ENCODE data around the gene PTPRD.

PTPRD gene

GRCh38 chr9:8637626-8638025 lies 1975.2 kb downstream of the PTPRD start:
- Histone ChIP-seq H4K20me1 (ENCODE audit: control insufficient read depth, insufficient read depth, low read depth, low read length) (no peaks in the 10 kb centered on the region), H3K36me3 (ENCODE audit: control insufficient read depth, low read length) (no peaks in the 10 kb centered on the region), H3K79me2 (ENCODE audit: control insufficient read depth, low read length) (no peaks in the 10 kb centered on the region), H3K9me2 (replicated peaks; ENCODE audit: control insufficient read depth, low read length) (no peaks in the 10 kb centered on the region), H3K27ac (ENCODE audit: low read depth, low read length) (no peak overlapping the region), H3K4me1 (ENCODE audit: control insufficient read depth, low read length) (no peaks in the 10 kb centered on the region), H3K27me3 (ENCODE audit: control insufficient read depth, low read length) (no peaks in the 10 kb centered on the region), H3K4me3 (ENCODE audit: low read length) (no peak overlapping the region), H3F3A (ENCODE audit: control insufficient read depth, insufficient read depth) (no peaks in the 10 kb centered on the region), H3K9me3 (ENCODE audit: control insufficient read depth, insufficient read depth, low read length) (no peaks in the 10 kb centered on the region), H3K4me2 (ENCODE audit: low read length) (no peak overlapping the region)
- TF ChIP-seq CTCF (IDR thresholded peaks at IDR 0.05; ENCODE audit: low read depth, low read length, poor library complexity, severe bottlenecking) = no peak
- TF ChIP-seq EZH2phosphoT487 (IDR thresholded peaks at IDR 0.05; ENCODE audit: borderline replicate concordance, low read length) = no peak

- Histone ChIP-seq H3K4me1 (ENCODE audit: control insufficient read depth, low read length) (no peaks in the 10 kb centered on the region), H3F3A (ENCODE audit: control insufficient read depth, insufficient read depth) (no peaks in the 10 kb centered on the region), H3K9me3 (ENCODE audit: control insufficient read depth, insufficient read depth, low read length) (no peaks in the 10 kb centered on the region)
Observed at GRCh38 chr9:8633784-8634183, 1979.0 kb downstream of the PTPRD start.

GRCh38 chr9:8632493-8632892 lies 1980.3 kb downstream of the PTPRD start:
- TF ChIP-seq EZH2phosphoT487 (IDR thresholded peaks at IDR 0.05; ENCODE audit: borderline replicate concordance, low read length) = no peak
- no peak for TF ChIP-seq CTCF (IDR thresholded peaks at IDR 0.05; ENCODE audit: low read depth, low read length, poor library complexity, severe bottlenecking)
- H3K9me3 ChIP-seq (ENCODE audit: control insufficient read depth, insufficient read depth, low read length) = no peaks in the 10 kb centered on the region
- H3K27ac ChIP-seq (ENCODE audit: low read depth, low read length) = no peak overlapping the region
- H3K9me2 ChIP-seq (replicated peaks; ENCODE audit: control insufficient read depth, low read length) = no peaks in the 10 kb centered on the region
- no peaks in the 10 kb centered on the region for H3K27me3 ChIP-seq (ENCODE audit: control insufficient read depth, low read length)
- no peaks in the 10 kb centered on the region for H4K20me1 ChIP-seq (ENCODE audit: control insufficient read depth, insufficient read depth, low read depth, low read length)
- no peaks in the 10 kb centered on the region for H3F3A ChIP-seq (ENCODE audit: control insufficient read depth, insufficient read depth)
- no peaks in the 10 kb centered on the region for H3K79me2 ChIP-seq (ENCODE audit: control insufficient read depth, low read length)
- no peak overlapping the region for H3K4me2 ChIP-seq (ENCODE audit: low read length)
- H3K4me3 ChIP-seq (ENCODE audit: low read length) = no peak overlapping the region
- H3K36me3 ChIP-seq (ENCODE audit: control insufficient read depth, low read length) = no peaks in the 10 kb centered on the region
- no peaks in the 10 kb centered on the region for H3K4me1 ChIP-seq (ENCODE audit: control insufficient read depth, low read length)

More at GRCh38 chr9:8633784-8634183, 1979.0 kb downstream of the PTPRD start:
- H4K20me1 ChIP-seq (ENCODE audit: control insufficient read depth, insufficient read depth, low read depth, low read length) = no peaks in the 10 kb centered on the region
- TF ChIP-seq CTCF (IDR thresholded peaks at IDR 0.05; ENCODE audit: low read depth, low read length, poor library complexity, severe bottlenecking) (no peak), EZH2phosphoT487 (IDR thresholded peaks at IDR 0.05; ENCODE audit: borderline replicate concordance, low read length) (no peak)
- H3K27me3 ChIP-seq (ENCODE audit: control insufficient read depth, low read length) = no peaks in the 10 kb centered on the region
- H3K9me2 ChIP-seq (replicated peaks; ENCODE audit: control insufficient read depth, low read length) = no peaks in the 10 kb centered on the region
- no peaks in the 10 kb centered on the region for H3K36me3 ChIP-seq (ENCODE audit: control insufficient read depth, low read length)
- no peak overlapping the region for H3K4me3 ChIP-seq (ENCODE audit: low read length)
- H3K4me2 ChIP-seq (ENCODE audit: low read length) = no peak overlapping the region
- no peaks in the 10 kb centered on the region for H3K79me2 ChIP-seq (ENCODE audit: control insufficient read depth, low read length)
- H3K27ac ChIP-seq (ENCODE audit: low read depth, low read length) = no peak overlapping the region

GRCh38 chr9:8628791-8629190 lies 1984.0 kb downstream of the PTPRD start:
- no peak overlapping the region for H3K27ac ChIP-seq (ENCODE audit: low read depth, low read length)
- H3K4me2 ChIP-seq (ENCODE audit: low read length) = no peak overlapping the region
- H3F3A ChIP-seq (ENCODE audit: control insufficient read depth, insufficient read depth) = no peaks in the 10 kb centered on the region
- no peaks in the 10 kb centered on the region for H3K4me1 ChIP-seq (ENCODE audit: control insufficient read depth, low read length)
- no peaks in the 10 kb centered on the region for H3K79me2 ChIP-seq (ENCODE audit: control insufficient read depth, low read length)
- H3K9me3 ChIP-seq (ENCODE audit: control insufficient read depth, insufficient read depth, low read length) = no peaks in the 10 kb centered on the region
- H4K20me1 ChIP-seq (ENCODE audit: control insufficient read depth, insufficient read depth, low read depth, low read length) = no peaks in the 10 kb centered on the region
- H3K36me3 ChIP-seq (ENCODE audit: control insufficient read depth, low read length) = no peaks in the 10 kb centered on the region
- no peaks in the 10 kb centered on the region for H3K9me2 ChIP-seq (replicated peaks; ENCODE audit: control insufficient read depth, low read length)
- TF ChIP-seq CTCF (IDR thresholded peaks at IDR 0.05; ENCODE audit: low read depth, low read length, poor library complexity, severe bottlenecking) (no peak), EZH2phosphoT487 (IDR thresholded peaks at IDR 0.05; ENCODE audit: borderline replicate concordance, low read length) (no peak)
- no peak overlapping the region for H3K4me3 ChIP-seq (ENCODE audit: low read length)
- H3K27me3 ChIP-seq (ENCODE audit: control insufficient read depth, low read length) = no peaks in the 10 kb centered on the region

Measured in DOHH2 (cell line).